ENCODE results near the gene LEKR1. TPM values are rescaled to one million over a fixed set of nuclear protein-coding genes. Genes with fewer than 3 reads are reported as not detected.
A peak's percentile ranks its signal among the peaks of the same experiment; 100 is the strongest.
"Not testable (repeated sequence)": the region's sequence is repeated elsewhere in the genome, so short reads cannot be mapped to it uniquely, and the experiment has no call there.

The LEKR1 gene
- total RNA-seq, 1 donor = 0.81 TPM

GRCh38 chr3:156860873-156861272 is 34.7 kb downstream of the LEKR1 start:
- H3K4me3 ChIP-seq (ENCODE audit: low read depth, low read length) = no peak overlapping the region
- DNase-seq (ENCODE audit: low read depth) = no peak
- TF ChIP-seq CTCF (IDR thresholded peaks at IDR 0.05; ENCODE audit: insufficient read depth, low read length) = no peak

- H3K4me3 ChIP-seq (ENCODE audit: low read depth, low read length) = no peak overlapping the region
- TF ChIP-seq CTCF (IDR thresholded peaks at IDR 0.05; ENCODE audit: insufficient read depth, low read length) = no peak
- no peak for DNase-seq (ENCODE audit: low read depth)
Observed at GRCh38 chr3:156862338-156862737, 36.2 kb downstream of the LEKR1 start.

- peak; percentile 57 for DNase-seq (ENCODE audit: low read depth)
- peak; percentile 30 for TF ChIP-seq CTCF (IDR thresholded peaks at IDR 0.05; ENCODE audit: insufficient read depth, low read length)
- no peak overlapping the region for H3K4me3 ChIP-seq (ENCODE audit: low read depth, low read length)
Observed at GRCh38 chr3:156865732-156866131, 39.6 kb downstream of the LEKR1 start.

GRCh38 chr3:156867174-156867573 is 41.0 kb downstream of the LEKR1 start:
- no peak for TF ChIP-seq CTCF (IDR thresholded peaks at IDR 0.05; ENCODE audit: insufficient read depth, low read length)
- no peak for DNase-seq (ENCODE audit: low read depth)
- no peak overlapping the region for H3K4me3 ChIP-seq (ENCODE audit: low read depth, low read length)

GRCh38 chr3:156867920-156868319 is 41.8 kb downstream of the LEKR1 start:
- H3K4me3 ChIP-seq (ENCODE audit: low read depth, low read length) = no peak overlapping the region
- DNase-seq (ENCODE audit: low read depth) = no peak
- no peak for TF ChIP-seq CTCF (IDR thresholded peaks at IDR 0.05; ENCODE audit: insufficient read depth, low read length)

GRCh38 chr3:156873906-156874305 is 47.8 kb downstream of the LEKR1 start:
- TF ChIP-seq CTCF (IDR thresholded peaks at IDR 0.05; ENCODE audit: insufficient read depth, low read length) = no peak
- DNase-seq (ENCODE audit: low read depth) = no peak
- H3K4me3 ChIP-seq (ENCODE audit: low read depth, low read length) = no peak overlapping the region

- not testable (repeated sequence) for H3K4me3 ChIP-seq (ENCODE audit: low read depth, low read length); DNase-seq (ENCODE audit: low read depth)
Observed at GRCh38 chr3:156879491-156879890, 53.3 kb downstream of the LEKR1 start.
